Heart left ventricle (tissue), 16 donors: ENCODE data around the gene PGGHG. TPM values are rescaled to one million over a fixed set of nuclear protein-coding genes. Genes with fewer than 3 reads are reported as not detected.
A peak's percentile ranks its signal among the peaks of the same experiment; 100 is the strongest.

Source experiments
- ATAC-seq, 4 donors: fragments of 200-7000 bp; cut with Tn5 transposase; one replicate each; pipeline ENCODE4 v1.9.1; 2020 to 2022; ENCODE audit warnings: moderate library complexity in 4 of 4, mild to moderate bottlenecking in 3 of 4, moderate number of reproducible peaks in 1 of 4
- DNase-seq, 5 donors: peaks; one replicate each; pipeline ENCODE4 v3.0.0-alpha.2; 2020
- H3K27ac ChIP-seq, 12 donors: fragments of 200-600 bp; sonication (generic) in 4 of 12; one replicate each; pipeline versions ENCODE4 v1.5.0 to v1.8.0; 2016 to 2022; ENCODE audit warnings: mild to moderate bottlenecking in 2 of 12
- H3K27me3 ChIP-seq, 9 donors: fragments of 200-600 bp; sonication (generic) in 2 of 9; one replicate each; pipeline versions ENCODE4 v1.5.1 to v1.8.0; 2016 to 2022; ENCODE audit warnings: mild to moderate bottlenecking in 3 of 9
- H3K36me3 ChIP-seq, 9 donors: fragments of 200-600 bp; sonication (generic) in 2 of 9; one replicate each; pipeline versions ENCODE4 v1.5.0 to v1.8.0; 2018 to 2022; ENCODE audit warnings: mild to moderate bottlenecking in 2 of 9
- H3K4me1 ChIP-seq, 12 donors: fragments of 200-600 bp; sonication (generic) in 4 of 12; one replicate each; pipeline versions ENCODE4 v1.5.0 to v1.8.0; 2016 to 2022; ENCODE audit warnings: mild to moderate bottlenecking in 3 of 12
- H3K4me3 ChIP-seq, 12 donors: fragments of 200-600 bp; sonication (generic) in 4 of 12; one replicate each; pipeline versions ENCODE4 v1.5.0 to v1.8.0; 2017 to 2022; ENCODE audit warnings: mild to moderate bottlenecking in 9 of 12, moderate library complexity in 4 of 12
- H3K9me3 ChIP-seq, 12 donors: fragments of 200-600 bp; sonication (generic) in 4 of 12; one replicate each; pipeline versions ENCODE4 v1.5.0 to v1.8.0; 2016 to 2022; ENCODE audit warnings: mild to moderate bottlenecking in 1 of 12
- POLR2A ChIP-seq, 2 donors: fragments of 450-650 bp; IDR thresholded peaks; one replicate each; pipeline ENCODE4 v1.6.1; 2017; ENCODE audit warnings: antibody characterized with exemption in 2 of 2, mild to moderate bottlenecking in 2 of 2, moderate library complexity in 2 of 2
- WGBS, 4 donors: extraction: QIAGEN DNeasy Blood & Tissue Kit in 2 of 4; methylation state at CpG; one replicate each; pipeline versions ENCODE4 v1.1.5 to v1.1.7; 2013 to 2018; 5-methylcytosine and 5-hydroxymethylcytosine counted together
- intact Hi-C, 10 donors: fragments of 100-400 bp; cut with DNase I; formaldehyde crosslinking; loops; one replicate each; pipeline versions ENCODE4 v1.11.1 to v1.14.2; 2022
- polyA plus RNA-seq, 2 donors: library from polyadenylated mRNA; stranded (reverse); fragments of 200-250 nt; gene quantifications; one replicate each; pipeline ENCODE4 v1.2.3, GENCODE V29; 2013
- total RNA-seq, 9 donors: library from RNA; depleted of rRNA in 2 of 9; stranded (reverse); fragments of >200 nt in 2 of 9; fragmentation: NEBNext Ultra II Directional in 3 of 9; extraction: Animal tissue kit (Norgen Biotek cat#: 25700) in 3 of 9; gene quantifications; one replicate each; pipeline versions ENCODE4 v1.1.0 to v1.2.4, GENCODE V29; 2016 to 2023
- TF ChIP-seq, protein P1 (sequence below), 12 donors: fragments of 200-600 bp; sonication (generic) in 4 of 12; IDR thresholded peaks; one replicate each; pipeline versions ENCODE4 v1.5.0 to v1.8.0; 2018 to 2022; ENCODE audit warnings: antibody characterized with exemption in 12 of 12, mild to moderate bottlenecking in 5 of 12
- donor health status: ischemic (EF 13 %, LVEDD 7.1; RV severe dilation, severe dysfunction).
- donor health status: healthy with polysubstance abuse.
- donor health status: DM: no; HTN: yes; CAD: no.
- donor health status: DM: no; HTN: no; CAD: no.
- donor health status: ischemic (EF 25% LVEDD 6.9; RV normal size, moderate dysfunction).
- donor health status: ischemic (EF 25% LVEDD 5.7; RV mildly dilated, moderate dysfunction).
- donor health status: healthy.
- donor health status: DM: yes; HTN: yes; CAD: no.
- donor health status: ischemic (EF 35%, LVEDD 5.7; RV mildly dilated, moderate dysfunction).
- donor health status: nonischemic (EF 11% LVEDD 7.7; RV severe dilation, severe dysfunction).
- donor health status: DM: yes; HTN: yes; CAD: no.
- donor health status: PGD.
- donor health status: ischemic (EF 29% LVEDD 5.4; RV normal size, mild dysfunction).
- donor health status: nonischemic (EF 23%, LVEDD 6.1; RV moderate dilation, normal function).

Gene PGGHG
- total and polyA plus RNA-seq, 11 donors = 4.5 to 15.7 (median 6.4) TPM

DNA sequence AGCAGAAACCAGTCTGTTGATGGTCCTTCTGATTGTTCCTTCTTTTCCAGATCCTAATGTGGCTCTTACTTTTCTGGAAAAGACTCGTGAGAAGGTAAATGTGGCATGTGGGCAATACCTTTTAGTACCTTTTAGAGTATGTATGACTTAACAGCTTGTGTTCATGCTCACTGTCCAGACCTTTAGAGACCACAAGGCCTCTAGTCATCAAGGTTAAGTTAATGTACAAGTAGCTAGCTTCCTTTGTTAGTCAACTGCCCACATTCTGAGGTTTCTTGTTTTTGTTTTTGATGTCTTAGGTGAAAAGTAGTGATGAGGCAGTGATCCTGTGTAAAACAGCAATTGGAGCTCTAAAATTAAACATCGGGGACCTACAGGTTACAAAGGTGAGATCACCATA lies 44.5 kb upstream of the PGGHG start:
- peaks cover 8 to 98% (median 94%) of the 10 kb centered on the region in 9 donors for H3K36me3 ChIP-seq
- H3K27ac ChIP-seq = no peak overlapping the region
- H3K4me3 ChIP-seq = no peak overlapping the region
- TF ChIP-seq, protein P1, sequence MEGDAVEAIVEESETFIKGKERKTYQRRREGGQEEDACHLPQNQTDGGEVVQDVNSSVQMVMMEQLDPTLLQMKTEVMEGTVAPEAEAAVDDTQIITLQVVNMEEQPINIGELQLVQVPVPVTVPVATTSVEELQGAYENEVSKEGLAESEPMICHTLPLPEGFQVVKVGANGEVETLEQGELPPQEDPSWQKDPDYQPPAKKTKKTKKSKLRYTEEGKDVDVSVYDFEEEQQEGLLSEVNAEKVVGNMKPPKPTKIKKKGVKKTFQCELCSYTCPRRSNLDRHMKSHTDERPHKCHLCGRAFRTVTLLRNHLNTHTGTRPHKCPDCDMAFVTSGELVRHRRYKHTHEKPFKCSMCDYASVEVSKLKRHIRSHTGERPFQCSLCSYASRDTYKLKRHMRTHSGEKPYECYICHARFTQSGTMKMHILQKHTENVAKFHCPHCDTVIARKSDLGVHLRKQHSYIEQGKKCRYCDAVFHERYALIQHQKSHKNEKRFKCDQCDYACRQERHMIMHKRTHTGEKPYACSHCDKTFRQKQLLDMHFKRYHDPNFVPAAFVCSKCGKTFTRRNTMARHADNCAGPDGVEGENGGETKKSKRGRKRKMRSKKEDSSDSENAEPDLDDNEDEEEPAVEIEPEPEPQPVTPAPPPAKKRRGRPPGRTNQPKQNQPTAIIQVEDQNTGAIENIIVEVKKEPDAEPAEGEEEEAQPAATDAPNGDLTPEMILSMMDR (IDR thresholded peaks at IDR 0.05) = no peak
- no peak for TF ChIP-seq POLR2A (IDR thresholded peaks at IDR 0.05)
- DNase-seq = no peak
- WGBS, 4 donors = 94 to 99% (median 96%) methylated on average over 2 of the region's 2 CpGs
- no peaks in the 10 kb centered on the region for H3K27me3 ChIP-seq
- ATAC-seq = no peak
- H3K9me3 ChIP-seq = no peaks in the 10 kb centered on the region
- H3K4me1 ChIP-seq = peaks cover 0 to 24% (median 6%) of the 10 kb centered on the region in 12 donors
- intact Hi-C loops = no loop called here

DNA sequence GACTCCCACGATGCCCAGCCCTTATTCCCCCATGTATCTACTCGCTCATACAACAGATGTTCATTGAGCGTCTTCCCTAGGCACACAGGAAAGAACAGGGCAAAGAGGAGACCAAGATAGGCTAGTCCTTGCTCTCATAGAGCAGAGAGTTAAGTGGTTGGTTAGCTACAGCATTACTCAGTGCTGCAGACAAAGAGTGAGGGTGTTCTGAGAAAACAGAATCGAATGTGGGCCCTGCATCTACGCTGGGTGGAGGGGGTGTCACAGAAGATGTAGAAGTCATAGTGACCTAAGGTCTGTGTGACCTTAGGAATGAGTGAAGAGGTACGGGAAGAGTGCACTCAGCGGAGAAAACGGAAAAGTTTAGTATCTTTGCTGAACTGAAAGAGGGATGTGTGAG lies 39.9 kb upstream of the PGGHG start:
- no peak for ATAC-seq
- peaks cover 8 to 96% (median 92%) of the 10 kb centered on the region in 9 donors for H3K36me3 ChIP-seq
- no peaks in the 10 kb centered on the region for H3K9me3 ChIP-seq
- intact Hi-C loops = no loop called here
- no peak for DNase-seq
- H3K27ac ChIP-seq = no peak overlapping the region
- no peak for TF ChIP-seq POLR2A (IDR thresholded peaks at IDR 0.05)
- TF ChIP-seq, protein P1 (IDR thresholded peaks at IDR 0.05) = no peak
- no peaks in the 10 kb centered on the region for H3K4me1 ChIP-seq
- WGBS, 4 donors = 80 to 95% (median 86%) methylated on average over 8 of the region's 8 CpGs
- no peaks in the 10 kb centered on the region for H3K27me3 ChIP-seq
- no peak overlapping the region for H3K4me3 ChIP-seq

DNA sequence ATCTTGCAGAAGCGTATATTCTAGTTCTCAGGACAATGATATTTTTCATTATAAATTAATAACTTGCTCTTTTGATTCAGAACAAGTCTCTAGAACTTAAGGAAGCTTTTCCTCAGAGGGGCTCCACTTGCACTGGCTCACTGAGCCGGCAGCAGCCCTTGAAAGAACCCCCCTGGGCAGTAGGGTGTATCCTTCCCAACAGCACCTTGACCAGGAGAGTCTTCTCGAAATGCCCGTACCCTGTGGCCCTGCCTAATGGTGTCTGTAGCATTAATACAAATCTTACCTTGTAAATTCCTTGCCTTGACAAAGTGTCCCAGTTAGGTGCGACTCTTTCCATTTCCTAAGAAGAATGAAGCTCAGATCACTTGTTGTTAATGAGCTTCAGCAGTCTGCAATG lies 38.7 kb upstream of the PGGHG start:
- Histone ChIP-seq H3K27ac (no peak overlapping the region), H3K36me3 (peaks cover 5 to 84% (median 80%) of the 10 kb centered on the region in 9 donors), H3K4me1 (no peaks in the 10 kb centered on the region), H3K27me3 (no peaks in the 10 kb centered on the region), H3K4me3 (no peak overlapping the region), H3K9me3 (no peaks in the 10 kb centered on the region)
- 76 to 87% (median 86%) methylated on average over 5 of the region's 5 CpGs for WGBS, 4 donors
- intact Hi-C loops = loop anchor here in 3 of 10 donors (5.0 to 10.0 kb wide), 3 partner anchors 42 to 125 kb away; no protein-coding TSS in a partner anchor
- ATAC-seq (no peak), DNase-seq (no peak)
- TF ChIP-seq, protein P1 (IDR thresholded peaks at IDR 0.05) = no peak
- no peak for TF ChIP-seq POLR2A (IDR thresholded peaks at IDR 0.05)

DNA sequence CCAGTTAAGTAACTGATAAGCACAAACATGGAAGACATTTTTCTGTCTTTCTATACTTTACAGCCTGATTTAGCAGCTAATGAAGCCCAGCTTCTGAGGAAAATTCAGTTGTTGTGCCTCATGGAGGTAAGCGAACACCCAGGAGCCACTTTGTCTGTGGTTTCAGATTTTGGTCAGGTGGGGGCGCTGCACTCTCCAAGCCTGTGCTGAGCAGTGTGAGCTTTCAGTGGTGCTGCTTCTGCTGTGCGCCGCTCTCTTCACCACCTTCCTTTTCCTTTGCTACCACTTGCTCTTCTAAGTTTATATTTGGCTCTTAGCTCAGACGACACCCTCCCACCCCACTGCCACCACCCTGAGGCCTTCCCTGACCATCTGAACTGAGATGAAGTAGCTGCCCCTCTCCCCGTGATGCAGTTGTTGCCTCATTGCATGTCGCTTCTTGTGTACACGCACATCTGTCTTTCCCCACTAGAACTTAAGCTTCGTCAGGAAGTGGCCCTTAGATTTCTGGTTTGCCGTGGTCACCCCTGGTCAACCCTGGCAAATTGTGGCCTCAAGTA lies 38.1 kb upstream of the PGGHG start:
- Histone ChIP-seq H3K4me1 (no peaks in the 10 kb centered on the region), H3K9me3 (no peaks in the 10 kb centered on the region), H3K36me3 (peaks cover 5 to 80% (median 77%) of the 10 kb centered on the region in 9 donors), H3K27me3 (no peaks in the 10 kb centered on the region), H3K4me3 (no peak overlapping the region), H3K27ac (no peak overlapping the region)
- intact Hi-C loops = loop anchor here in 3 of 10 donors (5.0 to 10.0 kb wide), 3 partner anchors 41 to 124 kb away; no protein-coding TSS in a partner anchor
- DNase-seq (peak; percentile 39 to 75 (median 54)), ATAC-seq (peak; percentile 33 to 84 (median 77))
- TF ChIP-seq, protein P1 (IDR thresholded peaks at IDR 0.05) = peak; percentile 40 to 69 (median 56)
- no peak for TF ChIP-seq POLR2A (IDR thresholded peaks at IDR 0.05)
- 77 to 85% (median 80%) methylated on average over 10 of the region's 10 CpGs for WGBS, 4 donors
